Esophagus (tissue), 2 donors: Measurements from ENCODE around the gene NFE2L3. TPM values are rescaled to one million over a fixed set of nuclear protein-coding genes. Genes with fewer than 3 reads are reported as not detected.

Experiments used
- H3K27ac ChIP-seq, 2 donors: one replicate each; pipeline ENCODE4 v1.5.1; 2013; ENCODE audit warnings: low read depth in 2 of 2, mild to moderate bottlenecking in 2 of 2, inconsistent platforms in 1 of 2, low read length in 1 of 2, moderate library complexity in 1 of 2
- H3K27me3 ChIP-seq, 2 donors: one replicate each; pipeline ENCODE4 v1.6.1; 2013; ENCODE audit warnings: low read length in 2 of 2, control low read depth in 1 of 2, mild to moderate bottlenecking in 1 of 2; ENCODE audit not compliant: insufficient read depth in 2 of 2, control insufficient read depth in 1 of 2
- H3K36me3 ChIP-seq, 2 donors: one replicate each; pipeline ENCODE4 v1.6.1; 2013; ENCODE audit warnings: low read length in 1 of 2; ENCODE audit not compliant: control insufficient read depth in 2 of 2, insufficient read depth in 2 of 2
- H3K4me1 ChIP-seq, 2 donors: one replicate each; pipeline ENCODE4 v1.6.1; 2013; ENCODE audit warnings: low read length in 1 of 2; ENCODE audit not compliant: control insufficient read depth in 2 of 2, insufficient read depth in 2 of 2
- H3K4me3 ChIP-seq, 2 donors: one replicate each; pipeline ENCODE4 v1.5.1; 2013; ENCODE audit warnings: low read length in 2 of 2, mild to moderate bottlenecking in 2 of 2, low read depth in 1 of 2, moderate library complexity in 1 of 2
- H3K9me3 ChIP-seq, 2 donors: one replicate each; pipeline ENCODE4 v1.6.1; 2013; ENCODE audit warnings: mild to moderate bottlenecking in 2 of 2, low read depth in 1 of 2, low read length in 1 of 2, moderate library complexity in 1 of 2; ENCODE audit not compliant: control insufficient read depth in 2 of 2, insufficient read depth in 1 of 2
- WGBS, 2 donors: extraction: QIAGEN DNeasy Blood & Tissue Kit; methylation state at CpG; one replicate each; pipeline ENCODE4 v1.1.7; 2013; 5-methylcytosine and 5-hydroxymethylcytosine counted together
- polyA plus RNA-seq, 2 donors: library from polyadenylated mRNA; stranded (reverse); fragments of 200-250 nt; gene quantifications; one replicate each; pipeline ENCODE4 v1.2.3, GENCODE V29; 2013
- donor health status: healthy with polysubstance abuse.
- donor health status: Bipolar disorder and iron deficiency.

NFE2L3 gene
- polyA plus RNA-seq, 2 donors = 2.3 to 2.9 TPM

DNA sequence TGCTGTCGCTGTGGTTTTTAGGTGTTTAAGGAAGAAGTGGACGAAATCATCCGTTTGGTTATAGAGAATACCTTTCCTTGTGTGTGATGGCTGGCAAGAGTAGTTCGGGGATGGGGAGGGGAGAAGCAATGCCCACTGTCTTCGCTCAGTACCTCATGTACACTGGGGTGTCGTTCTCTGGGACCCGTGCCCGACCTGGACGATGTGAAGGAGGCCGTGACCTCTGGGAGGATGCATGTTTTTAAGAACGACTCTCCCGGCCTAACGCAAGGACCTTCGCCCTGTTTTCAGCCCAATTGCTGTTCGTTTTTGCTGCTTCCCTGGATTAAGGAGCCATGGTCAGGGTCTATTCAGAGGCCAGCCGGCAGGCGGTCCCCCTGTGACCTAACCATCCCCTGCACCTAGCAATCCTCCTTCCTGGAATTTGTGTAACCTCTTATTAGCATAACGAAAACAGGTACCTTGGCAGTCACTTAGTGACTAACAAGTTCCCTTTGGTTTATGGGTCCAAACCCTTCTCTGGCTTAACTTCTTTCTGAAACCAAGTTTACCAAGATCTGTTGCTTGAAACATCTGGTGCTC, 1.3 kb downstream of the NFE2L3 start:
- Histone ChIP-seq H3K27ac (peak overlapping the region in 1 of 2 donors; percentile 57), H3K4me3 (peak overlapping the region; percentile 57 to 69), H3K9me3 (no peaks in the 10 kb centered on the region), H3K36me3 (no peaks in the 10 kb centered on the region), H3K27me3 (no peaks in the 10 kb centered on the region), H3K4me1 (peaks cover 4 to 19% of the 10 kb centered on the region in 2 donors)
- WGBS, 2 donors = 43 to 50% methylated on average over 18 of the region's 18 CpGs

DNA sequence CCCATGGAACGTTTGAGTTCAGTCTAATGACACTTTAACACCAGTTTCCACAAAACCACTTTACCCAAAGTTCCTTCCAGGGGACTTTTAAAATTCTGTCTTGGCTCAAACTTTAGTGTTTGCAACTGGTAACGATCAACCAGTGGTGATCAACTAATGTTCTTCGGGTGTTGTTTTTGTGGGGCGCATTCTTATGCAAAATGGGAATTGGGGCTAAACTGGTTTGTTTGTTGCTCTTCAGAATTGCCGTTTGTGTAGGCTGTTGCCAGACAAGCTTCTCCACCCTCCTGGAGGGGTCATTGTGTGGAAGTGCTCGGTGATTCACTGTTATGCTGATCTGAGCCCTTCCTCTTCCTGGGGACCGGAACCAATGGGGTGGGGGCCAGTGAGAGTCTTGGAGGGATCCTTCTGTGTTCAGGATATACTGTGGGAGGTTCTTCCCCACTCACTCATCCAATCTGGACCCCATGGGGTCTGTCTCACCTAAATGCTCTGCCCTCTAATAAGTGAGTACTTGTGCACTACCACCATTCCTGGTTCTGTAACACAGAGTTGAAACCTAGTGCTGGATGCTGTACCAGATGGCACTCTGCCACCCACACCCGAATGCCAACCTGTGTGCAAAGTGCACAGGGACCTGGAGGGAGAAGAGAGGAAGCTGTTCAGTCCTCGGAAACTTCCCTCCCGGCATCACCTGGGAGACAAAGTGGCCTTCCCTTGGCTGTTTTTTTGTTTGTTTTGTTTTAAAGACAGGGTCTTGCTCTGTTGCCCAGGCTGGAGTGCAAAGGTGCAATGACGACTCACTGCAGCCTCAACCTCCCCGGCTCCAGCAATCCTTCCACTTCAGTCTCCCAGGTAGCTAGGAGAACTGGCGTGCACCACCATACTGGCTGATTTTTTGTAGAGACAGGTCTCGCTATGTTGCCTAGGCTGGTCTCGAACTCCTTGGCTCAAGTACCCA, 2.1 kb downstream of the NFE2L3 start:
- H3K4me1 ChIP-seq = peaks cover 4 to 19% of the 10 kb centered on the region in 2 donors
- peak overlapping the region in 1 of 2 donors; percentile 34 for H3K27ac ChIP-seq
- H3K27me3 ChIP-seq = no peaks in the 10 kb centered on the region
- peak overlapping the region in 1 of 2 donors; percentile 69 for H3K4me3 ChIP-seq
- WGBS, 2 donors = 57 to 64% methylated on average over 15 of the region's 15 CpGs
- no peaks in the 10 kb centered on the region for H3K9me3 ChIP-seq
- H3K36me3 ChIP-seq = no peaks in the 10 kb centered on the region

DNA sequence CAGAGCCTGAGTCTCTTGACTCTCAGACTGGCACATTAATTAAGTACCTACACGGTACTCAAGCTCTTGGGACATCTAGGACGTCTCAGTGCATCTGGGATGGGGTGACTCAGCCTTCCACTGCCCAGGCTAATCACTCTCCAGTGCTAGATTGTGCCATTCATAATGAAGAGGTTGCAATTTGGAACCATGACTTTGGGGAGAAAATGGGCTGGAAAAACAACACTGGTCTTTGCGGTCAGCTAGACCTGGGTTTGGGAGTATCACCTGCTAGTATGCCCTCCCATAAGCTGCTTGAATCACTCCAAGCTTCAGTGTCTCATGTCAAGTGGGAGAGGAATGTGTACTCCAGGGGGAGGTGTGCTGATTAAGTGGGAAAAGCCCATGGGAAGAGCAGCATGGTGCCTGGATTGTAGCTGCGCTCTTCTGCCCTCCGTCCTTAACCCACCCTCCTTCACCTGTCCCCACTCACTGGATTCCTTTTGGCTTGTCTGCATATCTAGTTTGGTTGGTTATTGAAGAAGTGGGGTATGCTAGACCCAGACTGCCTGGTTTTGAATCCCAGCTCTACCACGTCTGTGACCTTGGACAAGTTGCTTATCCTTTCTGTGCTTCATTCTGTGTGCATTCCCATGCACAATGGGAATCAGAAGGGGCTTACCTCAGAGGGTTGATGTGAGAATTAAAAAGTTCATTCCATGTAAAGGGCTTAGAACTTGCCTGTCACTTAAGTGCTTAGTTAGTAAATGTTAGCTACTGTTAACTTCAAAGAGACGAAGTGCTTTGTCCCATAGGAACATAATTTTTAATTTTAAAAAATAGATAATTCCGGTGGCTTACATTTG, 3.8 kb downstream of the NFE2L3 start:
- H3K36me3 ChIP-seq = no peaks in the 10 kb centered on the region
- 48 to 50% methylated on average over 8 of the region's 8 CpGs for WGBS, 2 donors
- H3K4me1 ChIP-seq = peaks cover 4 to 19% of the 10 kb centered on the region in 2 donors
- no peak overlapping the region for H3K27ac ChIP-seq
- H3K4me3 ChIP-seq = no peak overlapping the region
- no peaks in the 10 kb centered on the region for H3K9me3 ChIP-seq
- H3K27me3 ChIP-seq = no peaks in the 10 kb centered on the region

DNA sequence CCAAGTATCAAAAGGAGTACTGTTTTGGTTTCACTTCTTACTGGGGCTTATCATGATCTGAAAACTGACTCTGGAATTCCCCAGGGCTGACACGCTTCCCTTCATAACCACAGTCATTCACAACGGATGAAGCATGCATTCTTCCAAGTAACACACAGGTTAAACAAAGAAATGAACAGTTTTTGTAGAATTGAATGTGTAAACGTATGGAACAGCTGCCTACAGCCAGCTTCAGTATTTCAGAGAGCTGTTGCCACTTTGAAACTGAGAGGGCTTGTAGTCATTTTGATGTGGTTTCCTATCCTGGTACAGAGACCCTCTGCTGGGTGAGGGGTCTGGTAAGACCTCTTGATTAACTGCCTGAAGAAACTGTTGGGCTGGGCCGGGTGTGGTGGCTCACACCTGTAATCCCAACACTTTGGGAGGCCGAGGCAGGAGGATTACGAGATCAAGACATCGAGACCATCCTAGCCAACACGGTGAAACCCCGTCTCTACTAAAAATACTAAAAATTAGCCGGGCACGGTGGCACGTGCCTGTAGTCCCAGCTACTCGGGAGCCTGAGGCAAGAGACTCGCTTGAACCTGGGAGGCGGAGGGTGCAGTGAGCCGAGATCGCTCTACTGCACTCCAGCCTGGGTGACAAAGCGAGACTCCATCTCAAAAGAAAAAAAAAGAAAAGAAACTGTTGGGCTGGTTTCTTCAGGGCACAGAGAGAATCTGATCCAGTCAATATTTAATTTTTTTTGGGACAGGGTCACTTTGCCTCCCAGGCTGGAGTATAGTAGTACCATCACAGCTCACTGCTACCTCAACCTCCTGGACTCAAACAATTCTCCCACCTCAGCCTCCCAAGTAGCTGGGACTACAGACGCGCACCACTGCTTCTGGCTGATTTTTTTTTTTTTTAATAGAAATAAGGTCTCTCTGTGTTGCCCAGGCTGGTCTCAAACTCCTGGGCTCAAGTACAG, 4.7 kb downstream of the NFE2L3 start:
- WGBS, 2 donors = 60 to 61% methylated on average over 20 of the region's 20 CpGs
- Histone ChIP-seq H3K36me3 (no peaks in the 10 kb centered on the region), H3K4me3 (no peak overlapping the region), H3K9me3 (no peaks in the 10 kb centered on the region), H3K27me3 (no peaks in the 10 kb centered on the region), H3K4me1 (peaks cover 4 to 19% of the 10 kb centered on the region in 2 donors), H3K27ac (peak overlapping the region in 1 of 2 donors; percentile 34)

DNA sequence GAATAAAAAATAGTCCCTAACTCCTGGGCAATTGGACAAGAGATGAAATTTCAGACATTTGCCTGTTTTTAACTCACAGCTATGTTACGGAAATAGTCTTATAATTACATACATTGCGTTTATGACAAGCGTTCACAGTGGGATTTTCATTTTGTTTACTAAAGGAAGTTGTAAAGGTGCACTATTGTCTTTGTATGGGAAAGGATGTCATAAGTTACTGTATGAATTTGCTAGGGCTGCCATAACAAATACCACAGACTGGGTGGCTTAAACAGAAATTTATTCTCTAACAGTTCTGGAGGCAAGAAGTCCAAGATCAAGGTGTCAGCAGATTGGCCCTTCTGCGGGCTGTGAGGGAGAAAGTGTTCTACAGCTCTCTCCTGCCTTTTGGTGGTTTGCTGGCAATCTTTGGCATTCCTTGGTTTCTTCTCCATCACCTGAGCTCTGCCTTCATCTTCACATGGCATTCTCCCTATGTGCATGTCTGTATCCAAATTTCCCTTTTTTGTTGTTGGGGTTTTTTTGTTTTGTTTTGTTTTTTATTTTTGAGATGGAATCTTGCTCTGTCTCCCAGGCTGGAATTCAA, 5.6 kb downstream of the NFE2L3 start:
- WGBS, 2 donors = 72 to 73% methylated on average over 4 of the region's 4 CpGs
- Histone ChIP-seq H3K27ac (no peak overlapping the region), H3K36me3 (no peaks in the 10 kb centered on the region), H3K4me1 (peaks cover 4 to 19% of the 10 kb centered on the region in 2 donors), H3K27me3 (no peaks in the 10 kb centered on the region), H3K9me3 (no peaks in the 10 kb centered on the region), H3K4me3 (no peak overlapping the region)

DNA sequence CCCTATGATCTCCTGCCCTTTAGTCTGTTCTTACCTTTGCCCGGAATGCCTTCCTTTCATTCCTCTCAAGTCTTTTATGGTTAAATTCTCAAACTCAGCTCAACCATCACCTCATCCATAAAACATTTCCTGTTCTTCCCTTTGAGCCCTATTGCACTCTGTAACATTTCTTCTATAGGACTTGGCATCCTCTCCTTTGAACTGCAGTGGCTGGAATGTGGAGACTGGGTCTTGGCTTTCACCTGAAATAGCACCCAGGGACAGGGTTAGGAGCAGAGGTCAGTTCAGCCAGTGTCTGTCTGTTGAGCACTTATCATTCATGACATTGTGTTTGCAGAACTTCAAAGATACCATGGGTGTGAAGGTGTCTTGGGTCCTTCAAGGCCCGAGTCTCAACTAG, 7.2 kb downstream of the NFE2L3 start:
- 72 to 78% methylated on average over 2 of the region's 2 CpGs for WGBS, 2 donors
- Histone ChIP-seq H3K36me3 (no peaks in the 10 kb centered on the region), H3K4me3 (no peak overlapping the region), H3K9me3 (no peaks in the 10 kb centered on the region), H3K27ac (no peak overlapping the region), H3K4me1 (peaks cover 0 to 8% of the 10 kb centered on the region in 2 donors), H3K27me3 (no peaks in the 10 kb centered on the region)

DNA sequence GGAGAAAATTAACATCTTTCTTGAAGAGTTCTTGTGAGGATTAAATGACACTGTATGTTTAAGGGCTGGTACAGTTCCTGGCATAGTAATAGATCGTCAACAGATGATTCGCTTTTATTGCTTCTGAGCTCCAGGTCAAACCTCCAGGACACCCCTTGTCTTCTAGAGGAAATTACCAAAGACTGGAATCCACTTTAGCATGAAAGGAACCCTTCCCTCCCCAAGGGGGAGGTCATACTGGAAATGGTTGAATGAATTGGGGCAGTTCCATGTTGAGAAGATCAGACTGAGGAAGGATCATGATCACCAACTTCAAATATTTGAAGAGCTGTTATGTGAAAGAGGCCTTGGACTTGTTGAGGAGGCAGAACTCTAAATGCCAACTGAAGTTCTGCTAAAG, 8.9 kb downstream of the NFE2L3 start:
- Histone ChIP-seq H3K27me3 (no peaks in the 10 kb centered on the region), H3K4me3 (no peak overlapping the region), H3K9me3 (no peaks in the 10 kb centered on the region), H3K4me1 (peaks cover 0 to 1% of the 10 kb centered on the region in 2 donors), H3K36me3 (no peaks in the 10 kb centered on the region), H3K27ac (no peak overlapping the region)
- WGBS, 2 donors = 92 to 94% methylated on average over 2 of the region's 2 CpGs

DNA sequence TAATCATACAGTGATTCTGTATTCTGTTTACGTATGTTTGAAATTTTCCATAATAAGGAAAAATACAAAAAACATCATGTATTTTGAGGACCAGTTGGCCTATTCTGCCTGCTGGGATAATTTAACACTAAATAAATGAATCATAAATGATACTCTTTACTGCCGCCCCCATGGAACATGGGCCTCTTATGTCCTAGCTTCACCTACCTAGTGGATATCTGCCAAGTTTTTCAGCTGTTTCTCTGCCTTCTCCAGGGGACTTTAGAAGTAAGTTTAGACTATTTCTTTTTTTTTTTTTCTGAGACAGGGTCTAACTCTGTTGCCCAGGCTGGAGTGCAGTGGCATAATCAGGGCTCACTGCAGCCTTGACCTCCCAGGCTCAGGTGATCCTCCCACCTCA, 10.4 kb downstream of the NFE2L3 start:
- H3K4me1 ChIP-seq = peaks cover 0 to 2% of the 10 kb centered on the region in 2 donors
- no peak overlapping the region for H3K27ac ChIP-seq
- no peaks in the 10 kb centered on the region for H3K36me3 ChIP-seq
- WGBS, 2 donors = 86 to 93% methylated on average over 2 of the region's 2 CpGs
- H3K27me3 ChIP-seq = no peaks in the 10 kb centered on the region
- H3K9me3 ChIP-seq = no peaks in the 10 kb centered on the region
- no peak overlapping the region for H3K4me3 ChIP-seq
